Stimulated activated CD4-positive, alpha-beta T cell treated with anti-CD3 and anti-CD28 coated beads, Interleukin-4, amount 100 ng/mL, for 48 hours (primary cell): Measurements from ENCODE around the gene CST6.
"Not testable (repeated sequence)": the region's sequence is repeated elsewhere in the genome, so short reads cannot be mapped to it uniquely, and the experiment has no call there.

Experiments
- DNase-seq, 2 donors: peaks; one replicate each; pipeline ENCODE4 v3.0.0-alpha.2; 2020; ENCODE audit warnings: low read depth in 2 of 2

The CST6 gene

GRCh38 chr11:65983589-65983987, 28.2 kb upstream of the CST6 start:
- DNase-seq = no peak

- DNase-seq = no peak
Observed at GRCh38 chr11:65987336-65987735, 24.5 kb upstream of the CST6 start.

- peak; percentile 80 to 87 for DNase-seq
Observed at GRCh38 chr11:65988791-65989592, 22.8 kb upstream of the CST6 start.

- DNase-seq = no peak
Observed at GRCh38 chr11:65992056-65992455, 19.8 kb upstream of the CST6 start.

GRCh38 chr11:65997286-65997685, 14.5 kb upstream of the CST6 start:
- DNase-seq = no peak

- peak; percentile 85 to 89 for DNase-seq
Observed at GRCh38 chr11:66001942-66002647, 9.7 kb upstream of the CST6 start, which contains the start of the genes BANF1 and EIF1AD. BANF1 (plus strand) TSS chr11:66002503; CDS start chr11:66003251, 748 bp downstream. EIF1AD (minus strand) TSS chr11:66002157; CDS start chr11:66000389, 1,768 bp downstream.

GRCh38 chr11:66002648-66003225, 9.1 kb upstream of the CST6 start:
- no peak for DNase-seq

- DNase-seq = no peak
Observed at GRCh38 chr11:66003291-66003690, 8.5 kb upstream of the CST6 start.

- DNase-seq = no peak
Observed at GRCh38 chr11:66004186-66004585, 7.6 kb upstream of the CST6 start.

GRCh38 chr11:66006134-66006890, 5.5 kb upstream of the CST6 start:
- DNase-seq = no peak

GRCh38 chr11:66006891-66007176, 5.0 kb upstream of the CST6 start:
- DNase-seq = no peak

GRCh38 chr11:66007201-66007634, 4.6 kb upstream of the CST6 start:
- DNase-seq = no peak

- DNase-seq = no peak
Observed at GRCh38 chr11:66008095-66008467, 3.7 kb upstream of the CST6 start.

- no peak for DNase-seq
Observed at GRCh38 chr11:66008468-66009101, 3.2 kb upstream of the CST6 start.

- DNase-seq = not testable (repeated sequence)
Observed at GRCh38 chr11:66010036-66010435, 1.8 kb upstream of the CST6 start.

GRCh38 chr11:66011239-66011784, 496 bp upstream of the CST6 start:
- no peak for DNase-seq

GRCh38 chr11:66012371-66012945, 650 bp downstream of the CST6 start:
- DNase-seq = no peak

GRCh38 chr11:66012946-66013761, 1.3 kb downstream of the CST6 start:
- DNase-seq = no peak

GRCh38 chr11:66013762-66014100, 1.9 kb downstream of the CST6 start:
- DNase-seq = no peak

- no peak for DNase-seq
Observed at GRCh38 chr11:66014804-66015453, 3.1 kb downstream of the CST6 start.
